ENCODE results near the gene LRP5. TPM values are rescaled to one million over a fixed set of nuclear protein-coding genes. Genes with fewer than 3 reads are reported as not detected.

LRP5 gene
- total and polyA plus RNA-seq, 9 of the 15 experiments (the other 6 are each of a cell fraction or from before 2014, with no cell fraction given) = 0.48 to 44.2 (median 13.5) TPM

- TF ChIP-seq SMAD2 (IDR thresholded peaks at IDR 0.05; ENCODE audit: low read depth, low read length) (no peak), CXXC5 (CRISPR knock-in tag; IDR thresholded peaks at IDR 0.05) (no peak), CC2D1A (IDR thresholded peaks at IDR 0.05) (no peak), CREB3 (tag; conservative IDR thresholded peaks at IDR 0.05; ENCODE audit: low read depth) (no peak), SIRT6 (IDR thresholded peaks at IDR 0.05; ENCODE audit: low read depth, low read length) (no peak), KDM4B (IDR thresholded peaks at IDR 0.05; ENCODE audit: borderline replicate concordance in 2 of 2, low read depth in 1 of 2) (no peak), ZNF609 (CRISPR knock-in tag; IDR thresholded peaks at IDR 0.05; ENCODE audit: borderline replicate concordance) (no peak), HNRNPH1 (optimal IDR thresholded peaks at IDR 0.05; ENCODE audit: low read depth, low read length) (no peak), ZNF518B (CRISPR knock-in tag; IDR thresholded peaks at IDR 0.05) (no peak), ZBTB1 (CRISPR knock-in tag; IDR thresholded peaks at IDR 0.05; ENCODE audit: borderline replicate concordance, low read depth) (no peak; the same call in 1 of the 2 replicates), BCL6 (CRISPR knock-in tag; IDR thresholded peaks at IDR 0.05) (no peak), KLF16 (IDR thresholded peaks at IDR 0.05) (no peak), TBL1XR1 (IDR thresholded peaks at IDR 0.05; ENCODE audit: low read length in 2 of 2) (no peak), PRDM10 (IDR thresholded peaks at IDR 0.05; ENCODE audit: partially characterized antibody) (peak; percentile 19)
These were observed 3.0 kb downstream of the LRP5 start (continued) for GRCh38 chr11:68315171-68315920.

Measured in K562 (cell line).